ENCODE results near the gene CLSTN2. TPM values are rescaled to one million over a fixed set of nuclear protein-coding genes. Genes with fewer than 3 reads are reported as not detected.

The CLSTN2 gene
- total RNA-seq, 4 donors from 2014 or later, result 3.7 to 9.5 (median 7.4) TPM

- TF ChIP-seq POLR2A (IDR thresholded peaks at IDR 0.05; ENCODE audit: low read depth) (no peak), EP300 (IDR thresholded peaks at IDR 0.05) (no peak), CTCF (IDR thresholded peaks at IDR 0.05) (no peak), POLR2AphosphoS5 (IDR thresholded peaks at IDR 0.05) (no peak)
- 88% methylated on average over 4 of the region's 4 CpGs for WGBS
Measured at GRCh38 chr3:140078343-140078742, 143.4 kb downstream of the CLSTN2 start.

GRCh38 chr3:140078940-140079339 lies 144.0 kb downstream of the CLSTN2 start:
- DNase-seq (ENCODE audit: extremely low spot score), result no peak
- Histone ChIP-seq H3K9me3 (no peaks in the 10 kb centered on the region), H3K4me3 (no peak overlapping the region), H3K27me3 (no peaks in the 10 kb centered on the region), H3K36me3 (no peaks in the 10 kb centered on the region), H3K27ac (replicated peaks in 1 of 4) (no peak overlapping the region), H3K4me1 (no peaks in the 10 kb centered on the region)
- intact Hi-C loops (cut with DNase I), result no loop called here
- 94% methylated on average over 1 of the region's 1 CpG for WGBS
- TF ChIP-seq EP300 (IDR thresholded peaks at IDR 0.05), result no peak
- TF ChIP-seq POLR2AphosphoS5 (IDR thresholded peaks at IDR 0.05), result no peak
- TF ChIP-seq POLR2A (IDR thresholded peaks at IDR 0.05; ENCODE audit: low read depth), result no peak
- no peak for TF ChIP-seq CTCF (IDR thresholded peaks at IDR 0.05)

More at GRCh38 chr3:140078343-140078742, 143.4 kb downstream of the CLSTN2 start:
- Histone ChIP-seq H3K27me3 (no peaks in the 10 kb centered on the region), H3K4me1 (no peaks in the 10 kb centered on the region), H3K27ac (replicated peaks in 1 of 4) (no peak overlapping the region), H3K36me3 (no peaks in the 10 kb centered on the region), H3K9me3 (no peaks in the 10 kb centered on the region), H3K4me3 (no peak overlapping the region)
- intact Hi-C loops (cut with DNase I), result no loop called here
- DNase-seq (ENCODE audit: extremely low spot score), result no peak

- WGBS, result 67% methylated on average over 1 of the region's 1 CpG
- intact Hi-C loops (cut with DNase I), result no loop called here
- H3K4me1 ChIP-seq, result no peaks in the 10 kb centered on the region
- no peak overlapping the region for H3K4me3 ChIP-seq
- H3K36me3 ChIP-seq, result no peaks in the 10 kb centered on the region
- H3K27ac ChIP-seq (replicated peaks in 1 of 4), result no peak overlapping the region
- no peaks in the 10 kb centered on the region for H3K9me3 ChIP-seq
- H3K27me3 ChIP-seq, result no peaks in the 10 kb centered on the region
- TF ChIP-seq POLR2AphosphoS5 (IDR thresholded peaks at IDR 0.05), result no peak
- TF ChIP-seq CTCF (IDR thresholded peaks at IDR 0.05), result no peak
- TF ChIP-seq EP300 (IDR thresholded peaks at IDR 0.05), result no peak
- no peak for TF ChIP-seq POLR2A (IDR thresholded peaks at IDR 0.05; ENCODE audit: low read depth)
- DNase-seq (ENCODE audit: extremely low spot score), result no peak
Measured at GRCh38 chr3:140081887-140082286, 146.9 kb downstream of the CLSTN2 start.

- Histone ChIP-seq H3K9me3 (no peaks in the 10 kb centered on the region), H3K27ac (replicated peaks in 1 of 4) (no peak overlapping the region), H3K4me1 (no peaks in the 10 kb centered on the region), H3K27me3 (no peaks in the 10 kb centered on the region), H3K4me3 (no peak overlapping the region), H3K36me3 (no peaks in the 10 kb centered on the region)
- TF ChIP-seq CTCF (IDR thresholded peaks at IDR 0.05), result no peak
- TF ChIP-seq POLR2AphosphoS5 (IDR thresholded peaks at IDR 0.05), result no peak
- TF ChIP-seq EP300 (IDR thresholded peaks at IDR 0.05), result no peak
- TF ChIP-seq POLR2A (IDR thresholded peaks at IDR 0.05; ENCODE audit: low read depth), result no peak
- intact Hi-C loops (cut with DNase I), result no loop called here
- 80% methylated on average over 5 of the region's 5 CpGs for WGBS
- no peak for DNase-seq (ENCODE audit: extremely low spot score)
Measured at GRCh38 chr3:140085001-140085400, 150.0 kb downstream of the CLSTN2 start.

GRCh38 chr3:140086642-140087041 lies 151.7 kb downstream of the CLSTN2 start:
- Histone ChIP-seq H3K27ac (replicated peaks in 1 of 4) (no peak overlapping the region), H3K36me3 (no peaks in the 10 kb centered on the region), H3K27me3 (no peaks in the 10 kb centered on the region), H3K4me1 (peaks cover 0 to 9% (median 3%) of the 10 kb centered on the region in 4 donors), H3K9me3 (no peaks in the 10 kb centered on the region), H3K4me3 (no peak overlapping the region)
- TF ChIP-seq POLR2AphosphoS5 (IDR thresholded peaks at IDR 0.05) (no peak), POLR2A (IDR thresholded peaks at IDR 0.05; ENCODE audit: low read depth) (no peak), EP300 (IDR thresholded peaks at IDR 0.05) (no peak), CTCF (IDR thresholded peaks at IDR 0.05) (no peak)
- WGBS, result 83% methylated on average over 1 of the region's 1 CpG
- intact Hi-C loops (cut with DNase I), result no loop called here
- DNase-seq (ENCODE audit: extremely low spot score), result no peak

Measured in esophagus muscularis mucosa (tissue), 4 donors.